Fibroblast of mammary gland (primary cell): ENCODE data around the gene PPM1J.

Experiments
- DNase-seq: peaks from one replicate; pipeline ENCODE4 v3.0.0-alpha.2; 2010; ENCODE audit warnings: low read depth
- H3K4me3 ChIP-seq: 2 replicates; pipeline ENCODE4 v1.5.1; 2011; ENCODE audit warnings: low read depth, mild to moderate bottlenecking, low read length, moderate library complexity; ENCODE audit not compliant: control insufficient read depth
- CTCF ChIP-seq: conservative IDR thresholded peaks from 2 replicates; pipeline ENCODE4 v1.5.1; 2011; ENCODE audit warnings: low read depth, low read length, inconsistent platforms; ENCODE audit not compliant: control insufficient read depth, insufficient read depth

The PPM1J gene

GRCh38 chr1:112719706-112720105, 4.6 kb upstream of the PPM1J start:
- no peak overlapping the region for H3K4me3 ChIP-seq
- DNase-seq: no peak
- no peak for TF ChIP-seq CTCF

- no peak overlapping the region for H3K4me3 ChIP-seq
- TF ChIP-seq CTCF: peak; percentile 73
- DNase-seq: peak; percentile 52
Measured at GRCh38 chr1:112718691-112719418, 3.7 kb upstream of the PPM1J start.

GRCh38 chr1:112717263-112717873, 2.2 kb upstream of the PPM1J start:
- TF ChIP-seq CTCF: no peak

GRCh38 chr1:112716133-112716720, 1.1 kb upstream of the PPM1J start:
- peak overlapping the region; percentile 67 for H3K4me3 ChIP-seq
- peak; percentile 97 for TF ChIP-seq CTCF
- DNase-seq: peak; percentile 91

More at GRCh38 chr1:112717263-112717873, 2.2 kb upstream of the PPM1J start:
- DNase-seq: no peak
- H3K4me3 ChIP-seq: no peak overlapping the region

- H3K4me3 ChIP-seq: peak overlapping the region; percentile 49
- TF ChIP-seq CTCF: no peak
- no peak for DNase-seq
Measured at GRCh38 chr1:112714313-112715263, 544 bp downstream of the PPM1J start.

- H3K4me3 ChIP-seq: peak overlapping the region; percentile 49
- no peak for DNase-seq
- TF ChIP-seq CTCF: no peak
Measured at GRCh38 chr1:112713466-112714312, 1.4 kb downstream of the PPM1J start.
